HK-2 (cell line): Measurements from ENCODE around the gene ZNF423.

Experiments used
- DNase-seq: peaks from one replicate; pipeline ENCODE4 v3.0.0-alpha.2; 2018; ENCODE audit not compliant: unreplicated experiment

Gene ZNF423

GRCh38 chr16:49849037-49849753, 6.7 kb downstream of the ZNF423 start:
- DNase-seq, result no peak

GRCh38 chr16:49848530-49848929, 7.4 kb downstream of the ZNF423 start:
- no peak for DNase-seq

- no peak for DNase-seq
Observed at GRCh38 chr16:49846800-49847199, 9.1 kb downstream of the ZNF423 start.

GRCh38 chr16:49844359-49844758, 11.6 kb downstream of the ZNF423 start:
- no peak for DNase-seq

- DNase-seq, result no peak
Observed at GRCh38 chr16:49843758-49844157, 12.2 kb downstream of the ZNF423 start.

GRCh38 chr16:49842972-49843371, 12.9 kb downstream of the ZNF423 start:
- DNase-seq, result no peak

- DNase-seq, result no peak
Observed at GRCh38 chr16:49839017-49839825, 16.7 kb downstream of the ZNF423 start.

- no peak for DNase-seq
Observed at GRCh38 chr16:49838441-49839016, 17.4 kb downstream of the ZNF423 start.

- no peak for DNase-seq
Observed at GRCh38 chr16:49837688-49838410, 18.1 kb downstream of the ZNF423 start.

GRCh38 chr16:49836668-49837067, 19.2 kb downstream of the ZNF423 start:
- DNase-seq, result no peak

GRCh38 chr16:49836218-49836617, 19.7 kb downstream of the ZNF423 start:
- DNase-seq, result no peak

- no peak for DNase-seq
Observed at GRCh38 chr16:49835161-49835777, 20.6 kb downstream of the ZNF423 start.

- DNase-seq, result no peak
Observed at GRCh38 chr16:49834531-49835151, 21.3 kb downstream of the ZNF423 start.

GRCh38 chr16:49833796-49834530, 21.9 kb downstream of the ZNF423 start:
- no peak for DNase-seq

GRCh38 chr16:49833085-49833484, 22.8 kb downstream of the ZNF423 start:
- no peak for DNase-seq

GRCh38 chr16:49832177-49832576, 23.7 kb downstream of the ZNF423 start:
- DNase-seq, result no peak

- no peak for DNase-seq
Observed at GRCh38 chr16:49830873-49831272, 25.0 kb downstream of the ZNF423 start.

- no peak for DNase-seq
Observed at GRCh38 chr16:49828533-49829267, 27.2 kb downstream of the ZNF423 start.

GRCh38 chr16:49827805-49828438, 28.0 kb downstream of the ZNF423 start:
- DNase-seq, result no peak
